Progenitor cell of endocrine pancreas (in vitro differentiated cells): ENCODE results near the gene CST5. TPM values are rescaled to one million over a fixed set of nuclear protein-coding genes. Genes with fewer than 3 reads are reported as not detected.
A peak's percentile ranks its signal among the peaks of the same experiment; 100 is the strongest.

Experiments used
- DNase-seq: peaks from one replicate; pipeline ENCODE4 v3.0.0; 2021; ENCODE audit warnings: low spot score; ENCODE audit not compliant: unreplicated experiment
- H3K27ac Mint-ChIP-seq: 2 replicates; pipeline ENCODE4 v1.8.0; 2021; ENCODE audit warnings: mild to moderate bottlenecking, moderate library complexity, mixed read lengths
- H3K27me3 Mint-ChIP-seq: 2 replicates; pipeline ENCODE4 v1.8.0; 2021; ENCODE audit warnings: mixed read lengths
- H3K36me3 Mint-ChIP-seq: 2 replicates; pipeline ENCODE4 v1.8.0; 2022; ENCODE audit warnings: mixed read lengths; ENCODE audit not compliant: insufficient read depth
- H3K4me1 Mint-ChIP-seq: 2 replicates; pipeline ENCODE4 v1.8.0; 2021; ENCODE audit warnings: low read depth, mixed read lengths
- H3K4me3 Mint-ChIP-seq: 2 replicates; pipeline ENCODE4 v1.8.0; 2021; ENCODE audit warnings: low read depth, mild to moderate bottlenecking, moderate library complexity, mixed read lengths
- H3K9me3 Mint-ChIP-seq: 2 replicates; pipeline ENCODE4 v1.8.0; 2021; ENCODE audit warnings: low read depth, mixed read lengths
- total RNA-seq: library from RNA; stranded (reverse); gene quantifications from 2 replicates; pipeline ENCODE4 v1.2.1, GENCODE V29; 2021
- TF ChIP-seq, protein P1 (sequence below): fragments of 200-600 bp; sonication (generic); IDR thresholded peaks from one replicate; pipeline ENCODE4 v1.5.0; 2021; ENCODE audit warnings: antibody characterized with exemption, mild to moderate bottlenecking; ENCODE audit not compliant: unreplicated experiment

CST5 gene
- total RNA-seq, 1 donor from 2014 or later = not detected

DNA sequence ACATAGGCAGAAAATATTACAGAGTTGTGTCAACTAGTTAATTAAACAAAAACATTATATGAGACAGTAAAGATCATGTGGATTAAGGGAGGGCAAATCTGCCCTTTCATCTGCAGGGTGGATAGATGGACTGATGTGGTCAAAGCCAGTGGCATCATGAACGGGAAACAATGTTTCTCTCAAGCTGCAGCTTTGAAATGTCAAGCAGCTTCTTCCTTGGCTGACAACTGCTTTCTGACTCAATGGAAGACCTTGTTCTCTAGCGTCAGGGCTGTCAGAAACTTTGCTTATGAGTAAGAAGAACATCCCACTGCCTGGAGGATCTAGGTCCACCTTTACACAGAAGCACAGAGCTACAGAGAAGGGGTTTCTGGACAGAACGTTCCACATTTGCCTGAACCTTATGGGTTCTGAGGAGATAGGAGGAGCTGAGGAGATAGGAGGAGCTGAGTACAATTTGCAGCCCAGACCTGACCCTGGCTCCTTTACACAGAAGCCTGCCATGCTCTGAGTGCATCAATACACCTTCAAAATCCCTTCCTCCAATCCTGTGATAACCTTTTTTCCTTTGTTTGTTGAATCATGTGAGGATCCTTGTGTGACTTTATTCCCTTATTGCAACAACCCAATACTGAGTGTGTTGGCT, 6.1 kb downstream of the CST5 start:
- no peak for DNase-seq
- Mint-ChIP-seq H3K36me3 (no peaks in the 10 kb centered on the region), H3K27ac (no peak overlapping the region)

DNA sequence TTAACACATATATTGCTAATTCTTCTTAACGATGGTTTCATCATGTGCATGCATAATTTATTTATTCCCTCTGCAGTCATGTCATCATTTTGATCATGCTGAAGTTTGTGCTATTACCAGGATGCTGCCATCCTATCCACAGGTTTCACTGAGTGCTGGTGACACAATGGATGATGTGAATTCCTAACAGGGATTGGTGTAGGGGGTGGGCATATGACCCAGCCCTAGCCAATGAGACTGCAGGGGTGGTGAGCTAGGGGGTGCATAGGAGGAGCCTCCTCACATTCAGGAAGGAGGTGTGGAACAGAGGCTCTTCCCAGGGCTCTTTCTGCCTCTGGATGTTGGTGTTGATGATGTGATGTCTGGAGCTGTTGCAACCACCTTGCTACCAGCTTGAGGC, 7.5 kb downstream of the CST5 start:
- Mint-ChIP-seq H3K4me1 (no peaks in the 10 kb centered on the region), H3K4me3 (no peak overlapping the region), H3K36me3 (no peaks in the 10 kb centered on the region), H3K27me3 (peaks cover 21% of the 10 kb centered on the region), H3K9me3 (no peaks in the 10 kb centered on the region), H3K27ac (no peak overlapping the region)
- TF ChIP-seq, protein P1, sequence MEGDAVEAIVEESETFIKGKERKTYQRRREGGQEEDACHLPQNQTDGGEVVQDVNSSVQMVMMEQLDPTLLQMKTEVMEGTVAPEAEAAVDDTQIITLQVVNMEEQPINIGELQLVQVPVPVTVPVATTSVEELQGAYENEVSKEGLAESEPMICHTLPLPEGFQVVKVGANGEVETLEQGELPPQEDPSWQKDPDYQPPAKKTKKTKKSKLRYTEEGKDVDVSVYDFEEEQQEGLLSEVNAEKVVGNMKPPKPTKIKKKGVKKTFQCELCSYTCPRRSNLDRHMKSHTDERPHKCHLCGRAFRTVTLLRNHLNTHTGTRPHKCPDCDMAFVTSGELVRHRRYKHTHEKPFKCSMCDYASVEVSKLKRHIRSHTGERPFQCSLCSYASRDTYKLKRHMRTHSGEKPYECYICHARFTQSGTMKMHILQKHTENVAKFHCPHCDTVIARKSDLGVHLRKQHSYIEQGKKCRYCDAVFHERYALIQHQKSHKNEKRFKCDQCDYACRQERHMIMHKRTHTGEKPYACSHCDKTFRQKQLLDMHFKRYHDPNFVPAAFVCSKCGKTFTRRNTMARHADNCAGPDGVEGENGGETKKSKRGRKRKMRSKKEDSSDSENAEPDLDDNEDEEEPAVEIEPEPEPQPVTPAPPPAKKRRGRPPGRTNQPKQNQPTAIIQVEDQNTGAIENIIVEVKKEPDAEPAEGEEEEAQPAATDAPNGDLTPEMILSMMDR = no peak
- no peak for DNase-seq

More for the DNA sequence above, 6.1 kb downstream of the CST5 start:
- no peak overlapping the region for H3K4me3 Mint-ChIP-seq
- TF ChIP-seq, protein P1 = no peak
- no peaks in the 10 kb centered on the region for H3K9me3 Mint-ChIP-seq
- no peaks in the 10 kb centered on the region for H3K4me1 Mint-ChIP-seq
- H3K27me3 Mint-ChIP-seq = peaks cover 12% of the 10 kb centered on the region

DNA sequence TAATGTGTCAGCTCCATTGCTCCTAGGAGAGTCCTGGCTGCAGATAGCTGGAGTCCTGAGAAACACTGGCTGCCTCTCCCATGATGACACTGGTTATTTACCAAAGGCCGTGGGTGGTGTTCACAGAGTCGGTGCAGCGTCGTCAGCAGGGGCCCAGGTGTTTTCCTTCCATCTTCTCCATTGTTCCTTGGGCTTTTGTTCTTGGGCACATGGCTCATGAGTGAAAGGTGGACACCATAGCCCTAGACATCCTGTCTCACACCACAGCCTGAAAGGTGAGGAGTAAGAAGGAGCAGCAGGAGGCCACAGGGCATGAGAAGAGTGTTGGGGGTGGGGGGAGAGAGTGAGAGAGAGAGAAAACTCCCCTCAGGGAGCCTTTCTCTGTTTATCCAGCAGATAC, 9.1 kb downstream of the CST5 start:
- H3K27ac Mint-ChIP-seq = peak overlapping the region; percentile 65
- H3K4me3 Mint-ChIP-seq = no peak overlapping the region
- no peaks in the 10 kb centered on the region for H3K9me3 Mint-ChIP-seq
- no peaks in the 10 kb centered on the region for H3K36me3 Mint-ChIP-seq
- no peak for DNase-seq
- TF ChIP-seq, protein P1 = no peak
- H3K4me1 Mint-ChIP-seq = peaks cover 3% of the 10 kb centered on the region
- H3K27me3 Mint-ChIP-seq = peaks cover 25% of the 10 kb centered on the region

DNA sequence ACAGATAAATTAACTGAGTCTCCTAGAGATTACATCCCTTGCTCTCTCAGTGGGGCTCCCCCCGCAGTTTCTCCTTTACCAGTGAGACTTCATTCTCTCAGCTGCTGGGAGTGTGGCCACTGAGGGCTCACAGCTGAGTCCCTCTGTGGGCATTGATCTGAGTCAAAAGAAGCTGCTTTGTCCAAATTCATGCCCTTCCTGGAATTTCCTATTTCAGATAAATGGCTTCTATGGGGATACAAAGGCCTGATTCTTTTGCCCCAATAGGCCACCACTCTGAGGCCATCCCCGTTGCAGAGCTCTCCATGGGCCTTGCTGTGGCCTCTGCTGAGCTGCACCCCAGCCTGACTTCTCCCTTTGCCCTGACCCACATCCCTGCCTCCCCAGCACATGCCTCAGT, 10.0 kb downstream of the CST5 start:
- Mint-ChIP-seq H3K27ac (no peak overlapping the region), H3K4me1 (peaks cover 3% of the 10 kb centered on the region), H3K27me3 (peaks cover 25% of the 10 kb centered on the region), H3K4me3 (no peak overlapping the region), H3K36me3 (no peaks in the 10 kb centered on the region), H3K9me3 (no peaks in the 10 kb centered on the region)
- DNase-seq = no peak
- TF ChIP-seq, protein P1 = no peak

DNA sequence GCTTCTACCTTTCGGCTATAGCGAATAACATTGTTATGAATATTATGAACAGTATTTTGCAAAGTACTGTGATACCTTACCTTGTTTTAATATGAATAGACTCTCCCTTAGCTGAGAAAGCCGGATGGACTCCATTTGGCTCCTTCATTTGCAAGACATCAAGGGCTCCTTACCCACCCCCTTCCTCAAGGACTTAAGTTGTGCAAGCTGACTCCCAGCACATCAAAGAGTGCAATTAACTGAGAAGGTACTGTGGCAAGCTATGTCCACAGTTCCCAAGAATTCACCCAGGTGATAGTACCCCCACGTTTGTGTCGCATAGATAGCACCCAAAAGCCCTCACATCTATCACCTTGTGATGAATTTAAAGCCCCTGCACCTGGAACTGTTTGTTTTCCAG, 11.2 kb downstream of the CST5 start:
- DNase-seq = no peak
- no peaks in the 10 kb centered on the region for H3K36me3 Mint-ChIP-seq
- H3K9me3 Mint-ChIP-seq = no peaks in the 10 kb centered on the region
- H3K27ac Mint-ChIP-seq = no peak overlapping the region
- TF ChIP-seq, protein P1 = no peak
- no peak overlapping the region for H3K4me3 Mint-ChIP-seq
- H3K4me1 Mint-ChIP-seq = peaks cover 3% of the 10 kb centered on the region
- peaks cover 23% of the 10 kb centered on the region for H3K27me3 Mint-ChIP-seq
